Astrocyte of the spinal cord (primary cell): ENCODE measurements around the gene RPL18.

ENCODE experiments used
- DNase-seq: peaks from one replicate; pipeline ENCODE4 v3.0.0; 2011; ENCODE audit warnings: low read depth, low spot score
- H3K4me3 ChIP-seq: 2 replicates; pipeline ENCODE4 v1.5.1; 2011; ENCODE audit warnings: low read depth, mild to moderate bottlenecking, low read length, moderate library complexity
- in situ Hi-C: cut with HindIII; loops from 2 replicates; pipeline ENCODE4 v1.10.0; 2017; ENCODE audit warnings: low sequenced_read_pairs
- TF ChIP-seq, protein P1 (sequence below): IDR thresholded peaks from 2 replicates; pipeline ENCODE4 v1.5.1; 2012; ENCODE audit warnings: low read depth, mild to moderate bottlenecking, low read length, inconsistent platforms

Gene RPL18

GRCh38 chr19:48609571-48610108 is 9.3 kb downstream of the RPL18 start:
- no peak overlapping the region for H3K4me3 ChIP-seq
- in situ Hi-C loops = no loop called here
- TF ChIP-seq, protein P1, sequence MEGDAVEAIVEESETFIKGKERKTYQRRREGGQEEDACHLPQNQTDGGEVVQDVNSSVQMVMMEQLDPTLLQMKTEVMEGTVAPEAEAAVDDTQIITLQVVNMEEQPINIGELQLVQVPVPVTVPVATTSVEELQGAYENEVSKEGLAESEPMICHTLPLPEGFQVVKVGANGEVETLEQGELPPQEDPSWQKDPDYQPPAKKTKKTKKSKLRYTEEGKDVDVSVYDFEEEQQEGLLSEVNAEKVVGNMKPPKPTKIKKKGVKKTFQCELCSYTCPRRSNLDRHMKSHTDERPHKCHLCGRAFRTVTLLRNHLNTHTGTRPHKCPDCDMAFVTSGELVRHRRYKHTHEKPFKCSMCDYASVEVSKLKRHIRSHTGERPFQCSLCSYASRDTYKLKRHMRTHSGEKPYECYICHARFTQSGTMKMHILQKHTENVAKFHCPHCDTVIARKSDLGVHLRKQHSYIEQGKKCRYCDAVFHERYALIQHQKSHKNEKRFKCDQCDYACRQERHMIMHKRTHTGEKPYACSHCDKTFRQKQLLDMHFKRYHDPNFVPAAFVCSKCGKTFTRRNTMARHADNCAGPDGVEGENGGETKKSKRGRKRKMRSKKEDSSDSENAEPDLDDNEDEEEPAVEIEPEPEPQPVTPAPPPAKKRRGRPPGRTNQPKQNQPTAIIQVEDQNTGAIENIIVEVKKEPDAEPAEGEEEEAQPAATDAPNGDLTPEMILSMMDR = no peak
- no peak for DNase-seq

- TF ChIP-seq, protein P1 = peak; percentile 73
Observed at GRCh38 chr19:48608798-48609263, 10.1 kb downstream of the RPL18 start.

DNA sequence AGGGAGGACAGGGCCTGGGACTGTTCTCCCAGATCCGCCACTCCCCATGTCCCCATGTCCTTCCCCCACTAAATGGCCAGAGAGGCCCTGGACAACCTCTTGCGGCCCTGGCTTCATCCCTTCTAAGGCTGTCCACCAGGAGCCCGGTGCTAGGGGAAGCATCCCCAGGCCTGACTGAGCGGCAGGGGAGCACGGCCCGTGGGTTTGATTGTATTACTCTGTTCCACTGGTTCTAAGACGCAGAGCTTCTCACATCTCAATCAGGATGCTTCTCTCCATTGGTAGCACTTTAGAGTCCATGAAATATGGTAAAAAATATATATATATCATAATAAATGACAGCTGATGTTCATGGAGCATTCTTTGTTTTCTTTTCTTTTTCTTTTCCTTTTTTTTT is 11.6 kb downstream of the RPL18 start:
- H3K4me3 ChIP-seq = no peak overlapping the region
- no peak for DNase-seq
- in situ Hi-C loops = no loop called here
- TF ChIP-seq, protein P1 = no peak

More at GRCh38 chr19:48608798-48609263, 10.1 kb downstream of the RPL18 start:
- in situ Hi-C loops = no loop called here
- DNase-seq = peak; percentile 34
- no peak overlapping the region for H3K4me3 ChIP-seq

GRCh38 chr19:48606463-48607358 is 12.3 kb downstream of the RPL18 start, which contains the start of gene SPACA4:
TSS of gene SPACA4 (plus strand) at chr19:48606742. CDS start at chr19:48606979, 237 bp downstream.
- in situ Hi-C loops = no loop called here
- TF ChIP-seq, protein P1 = no peak
- H3K4me3 ChIP-seq = no peak within 1 kb of the TSS
- no peak for DNase-seq

GRCh38 chr19:48603850-48604249 is 15.1 kb downstream of the RPL18 start:
- DNase-seq = no peak
- in situ Hi-C loops = no loop called here
- TF ChIP-seq, protein P1 = no peak
- no peak overlapping the region for H3K4me3 ChIP-seq

DNA sequence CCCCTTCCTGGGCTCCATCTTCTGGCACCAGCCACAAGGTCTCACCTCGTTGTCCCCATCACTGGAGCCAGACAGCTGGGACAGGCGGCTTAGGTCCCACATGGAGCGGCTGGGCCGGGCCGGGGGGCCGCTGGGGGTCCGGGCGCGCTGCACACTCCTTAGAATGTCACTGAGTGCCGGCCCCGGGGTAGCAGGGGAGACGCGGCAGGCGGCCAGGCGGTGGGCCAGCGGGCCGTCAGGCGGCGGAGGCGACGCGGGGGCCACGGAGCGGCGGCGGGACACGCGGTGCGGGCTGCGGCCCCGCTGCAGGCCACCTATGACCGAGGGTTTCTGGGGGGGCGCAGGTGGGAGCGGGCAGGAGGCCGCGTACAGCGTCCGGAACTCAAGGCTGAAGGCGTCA is 15.5 kb downstream of the RPL18 start:
- in situ Hi-C loops = no loop called here
- TF ChIP-seq, protein P1 = no peak
- no peak for DNase-seq
- H3K4me3 ChIP-seq = no peak overlapping the region
